ENCODE measurements around the gene TAF11.

DNA sequence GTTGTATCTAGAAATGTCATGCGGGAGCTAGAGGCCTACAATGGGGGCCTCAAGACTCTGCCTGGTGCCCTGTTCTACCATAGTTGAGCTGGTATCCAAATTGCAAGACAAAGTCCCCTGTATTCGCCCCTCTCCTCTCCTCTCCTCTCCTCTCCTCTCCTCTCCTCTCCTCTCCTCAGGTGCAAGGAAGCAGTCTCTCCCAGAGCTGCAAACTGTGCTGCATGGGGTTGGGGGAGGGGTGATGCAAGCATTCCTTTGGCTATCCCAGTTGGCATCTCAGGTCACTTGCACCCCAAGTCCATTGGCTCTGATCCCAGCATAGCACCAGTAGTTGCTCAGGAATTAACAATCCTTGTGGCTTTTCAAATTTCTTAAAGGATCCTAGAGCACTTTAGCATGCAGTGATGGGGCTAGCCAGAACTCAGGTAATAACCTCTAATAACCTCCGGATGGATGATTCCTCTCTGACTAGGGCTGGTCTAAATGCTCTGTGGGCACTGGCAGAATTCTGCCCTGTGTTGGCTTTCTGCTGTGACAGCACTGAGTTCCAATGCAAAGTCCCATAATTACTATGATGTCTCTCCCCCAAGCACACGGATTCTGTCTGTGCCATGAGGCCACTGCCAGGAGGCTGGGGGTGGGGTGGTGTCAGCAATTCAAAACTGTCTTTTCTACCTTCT lies 35.3 kb downstream of the TAF11 start:
- TF ChIP-seq, protein P1, sequence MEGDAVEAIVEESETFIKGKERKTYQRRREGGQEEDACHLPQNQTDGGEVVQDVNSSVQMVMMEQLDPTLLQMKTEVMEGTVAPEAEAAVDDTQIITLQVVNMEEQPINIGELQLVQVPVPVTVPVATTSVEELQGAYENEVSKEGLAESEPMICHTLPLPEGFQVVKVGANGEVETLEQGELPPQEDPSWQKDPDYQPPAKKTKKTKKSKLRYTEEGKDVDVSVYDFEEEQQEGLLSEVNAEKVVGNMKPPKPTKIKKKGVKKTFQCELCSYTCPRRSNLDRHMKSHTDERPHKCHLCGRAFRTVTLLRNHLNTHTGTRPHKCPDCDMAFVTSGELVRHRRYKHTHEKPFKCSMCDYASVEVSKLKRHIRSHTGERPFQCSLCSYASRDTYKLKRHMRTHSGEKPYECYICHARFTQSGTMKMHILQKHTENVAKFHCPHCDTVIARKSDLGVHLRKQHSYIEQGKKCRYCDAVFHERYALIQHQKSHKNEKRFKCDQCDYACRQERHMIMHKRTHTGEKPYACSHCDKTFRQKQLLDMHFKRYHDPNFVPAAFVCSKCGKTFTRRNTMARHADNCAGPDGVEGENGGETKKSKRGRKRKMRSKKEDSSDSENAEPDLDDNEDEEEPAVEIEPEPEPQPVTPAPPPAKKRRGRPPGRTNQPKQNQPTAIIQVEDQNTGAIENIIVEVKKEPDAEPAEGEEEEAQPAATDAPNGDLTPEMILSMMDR (IDR thresholded peaks at IDR 0.05; ENCODE audit: insufficient read depth, low read length) = no peak
- TF ChIP-seq POLR2AphosphoS5 (IDR thresholded peaks at IDR 0.05; ENCODE audit: low read depth) = no peak
- TF ChIP-seq, protein P2, sequence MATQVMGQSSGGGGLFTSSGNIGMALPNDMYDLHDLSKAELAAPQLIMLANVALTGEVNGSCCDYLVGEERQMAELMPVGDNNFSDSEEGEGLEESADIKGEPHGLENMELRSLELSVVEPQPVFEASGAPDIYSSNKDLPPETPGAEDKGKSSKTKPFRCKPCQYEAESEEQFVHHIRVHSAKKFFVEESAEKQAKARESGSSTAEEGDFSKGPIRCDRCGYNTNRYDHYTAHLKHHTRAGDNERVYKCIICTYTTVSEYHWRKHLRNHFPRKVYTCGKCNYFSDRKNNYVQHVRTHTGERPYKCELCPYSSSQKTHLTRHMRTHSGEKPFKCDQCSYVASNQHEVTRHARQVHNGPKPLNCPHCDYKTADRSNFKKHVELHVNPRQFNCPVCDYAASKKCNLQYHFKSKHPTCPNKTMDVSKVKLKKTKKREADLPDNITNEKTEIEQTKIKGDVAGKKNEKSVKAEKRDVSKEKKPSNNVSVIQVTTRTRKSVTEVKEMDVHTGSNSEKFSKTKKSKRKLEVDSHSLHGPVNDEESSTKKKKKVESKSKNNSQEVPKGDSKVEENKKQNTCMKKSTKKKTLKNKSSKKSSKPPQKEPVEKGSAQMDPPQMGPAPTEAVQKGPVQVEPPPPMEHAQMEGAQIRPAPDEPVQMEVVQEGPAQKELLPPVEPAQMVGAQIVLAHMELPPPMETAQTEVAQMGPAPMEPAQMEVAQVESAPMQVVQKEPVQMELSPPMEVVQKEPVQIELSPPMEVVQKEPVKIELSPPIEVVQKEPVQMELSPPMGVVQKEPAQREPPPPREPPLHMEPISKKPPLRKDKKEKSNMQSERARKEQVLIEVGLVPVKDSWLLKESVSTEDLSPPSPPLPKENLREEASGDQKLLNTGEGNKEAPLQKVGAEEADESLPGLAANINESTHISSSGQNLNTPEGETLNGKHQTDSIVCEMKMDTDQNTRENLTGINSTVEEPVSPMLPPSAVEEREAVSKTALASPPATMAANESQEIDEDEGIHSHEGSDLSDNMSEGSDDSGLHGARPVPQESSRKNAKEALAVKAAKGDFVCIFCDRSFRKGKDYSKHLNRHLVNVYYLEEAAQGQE (IDR thresholded peaks at IDR 0.05; ENCODE audit: insufficient replicate concordance, low read depth) = no peak

All from HL-60 (cell line).